Measurements from ENCODE around the gene PPP3CA.

The PPP3CA gene

DNA sequence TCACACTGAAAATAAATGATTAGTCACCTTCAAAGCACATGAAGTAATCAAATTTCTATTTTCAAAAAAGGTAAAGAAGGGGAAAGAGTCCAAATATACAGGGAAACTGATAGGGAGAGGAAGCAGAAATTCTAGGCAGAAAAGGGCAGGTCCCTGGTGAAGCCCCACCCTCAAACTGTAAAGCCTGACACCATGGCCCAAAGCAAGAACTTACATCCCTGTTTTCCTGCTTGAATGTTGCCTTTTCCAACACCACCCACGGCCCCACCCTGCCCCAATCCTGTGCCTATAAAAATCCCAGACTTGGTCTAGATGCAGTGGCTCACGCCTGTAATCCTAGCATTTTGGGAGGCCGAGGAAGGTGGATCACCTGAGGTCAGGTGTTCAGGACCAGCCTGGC is 361.8 kb downstream of the PPP3CA start:
- no peak for FAIRE-seq

DNA sequence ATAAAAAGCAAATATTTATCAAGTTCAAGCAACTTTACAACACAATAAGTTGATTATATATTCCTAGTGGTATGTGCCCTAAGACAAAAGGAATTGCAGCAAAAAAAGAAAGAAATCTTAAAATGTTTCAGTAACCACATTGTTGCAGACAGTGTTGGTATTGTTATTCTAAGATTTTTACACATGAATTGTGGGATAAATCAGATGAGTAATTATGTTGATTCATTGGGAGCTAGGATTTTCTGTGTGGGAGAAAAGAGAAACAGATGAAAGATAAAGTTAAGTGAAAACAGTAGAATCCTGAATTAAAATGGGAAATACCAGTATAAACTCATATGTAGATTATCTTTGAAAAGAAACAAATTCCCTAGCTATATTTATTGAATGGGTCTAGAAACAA is 362.4 kb downstream of the PPP3CA start:
- FAIRE-seq, result no peak

DNA sequence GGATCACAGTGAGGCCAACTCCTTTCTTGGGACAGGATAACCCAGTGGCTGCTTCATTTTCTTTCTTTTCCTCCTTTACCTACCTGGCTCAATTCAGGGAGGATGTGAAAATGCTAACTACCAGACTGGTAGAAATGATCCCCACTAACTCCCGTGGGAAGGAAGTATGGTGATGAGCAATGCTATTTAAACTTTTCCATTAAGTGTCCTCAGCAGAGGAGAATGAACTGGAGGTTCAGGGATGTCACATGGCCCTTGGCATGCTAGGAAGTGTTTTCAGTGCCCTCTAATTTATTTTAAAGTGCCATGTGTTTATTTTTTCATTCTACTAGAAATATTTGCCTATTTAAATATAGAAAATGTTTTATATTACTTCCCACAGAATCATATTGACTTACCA is 363.9 kb downstream of the PPP3CA start:
- no peak for FAIRE-seq

DNA sequence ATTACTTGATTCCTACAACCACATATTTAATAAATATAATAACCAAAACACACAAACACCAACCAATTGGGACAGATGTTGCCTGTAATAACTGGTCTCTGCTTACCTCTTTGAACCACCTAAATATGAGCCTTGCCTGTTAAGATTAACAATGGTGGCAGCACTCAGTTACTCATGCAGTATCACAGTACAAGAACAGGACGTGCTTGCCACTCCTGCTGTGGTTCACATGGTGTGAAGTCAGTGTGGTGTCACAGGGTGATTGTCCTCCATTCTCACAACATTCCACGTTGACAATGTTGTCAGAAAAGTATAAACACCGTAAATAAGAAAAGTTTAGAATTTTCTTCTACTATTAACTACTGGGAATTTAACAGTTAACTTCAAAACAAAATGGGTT is 365.0 kb downstream of the PPP3CA start:
- FAIRE-seq, result no peak

DNA sequence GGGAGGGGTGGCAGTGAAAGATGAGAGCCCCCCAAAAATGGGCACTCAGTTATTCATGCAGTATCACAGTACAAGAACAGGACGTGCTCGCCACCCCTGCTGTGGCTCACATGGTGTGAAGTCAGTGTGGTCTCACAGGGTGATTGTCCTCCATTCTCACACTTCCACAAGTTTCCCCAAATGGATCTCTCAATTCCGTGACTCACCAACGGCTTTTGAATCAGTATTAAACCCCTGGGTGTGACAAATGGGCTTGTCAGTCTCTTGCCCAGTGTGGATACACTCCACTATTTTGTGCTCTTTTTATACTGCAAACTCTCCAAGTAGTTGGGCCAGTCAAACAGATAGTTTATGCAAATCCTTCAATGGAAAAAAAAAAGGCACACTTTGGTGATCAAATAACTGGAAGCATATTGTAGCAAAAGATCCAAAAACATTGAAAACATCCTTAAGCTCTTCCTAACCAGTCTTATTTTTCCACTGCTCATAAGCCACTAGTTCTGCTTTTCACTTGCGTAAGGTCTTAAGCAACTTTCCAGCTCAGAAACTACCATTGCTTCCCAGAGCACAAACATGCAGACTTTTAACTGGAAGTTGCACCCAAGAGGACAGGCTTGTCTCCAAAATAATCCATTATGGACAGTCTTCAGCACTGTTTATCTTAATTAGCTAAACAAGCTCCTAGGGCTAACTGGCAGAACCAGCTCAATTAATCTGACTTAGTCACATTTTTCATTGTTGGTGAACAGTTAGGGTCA is 365.7 kb downstream of the PPP3CA start:
- no peak for FAIRE-seq

DNA sequence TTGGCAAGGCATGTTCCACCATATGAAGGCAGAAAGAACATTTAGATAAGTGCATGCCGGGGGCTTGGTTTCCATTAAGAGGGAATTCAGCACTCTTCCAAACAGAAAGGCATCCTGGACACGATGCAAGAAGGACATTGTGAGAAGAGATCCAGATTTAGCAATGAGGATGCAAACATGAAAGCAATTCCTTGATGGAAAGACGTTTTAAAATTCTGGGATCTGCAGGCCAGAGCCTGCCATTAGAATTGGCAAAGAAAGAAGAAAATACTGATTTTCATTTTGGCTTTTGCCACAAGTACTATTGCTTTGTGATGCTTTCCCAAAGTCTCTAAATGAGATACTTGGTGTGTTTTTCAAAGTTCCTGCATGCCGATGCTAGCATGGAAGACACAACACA is 367.6 kb downstream of the PPP3CA start:
- FAIRE-seq, result no peak

DNA sequence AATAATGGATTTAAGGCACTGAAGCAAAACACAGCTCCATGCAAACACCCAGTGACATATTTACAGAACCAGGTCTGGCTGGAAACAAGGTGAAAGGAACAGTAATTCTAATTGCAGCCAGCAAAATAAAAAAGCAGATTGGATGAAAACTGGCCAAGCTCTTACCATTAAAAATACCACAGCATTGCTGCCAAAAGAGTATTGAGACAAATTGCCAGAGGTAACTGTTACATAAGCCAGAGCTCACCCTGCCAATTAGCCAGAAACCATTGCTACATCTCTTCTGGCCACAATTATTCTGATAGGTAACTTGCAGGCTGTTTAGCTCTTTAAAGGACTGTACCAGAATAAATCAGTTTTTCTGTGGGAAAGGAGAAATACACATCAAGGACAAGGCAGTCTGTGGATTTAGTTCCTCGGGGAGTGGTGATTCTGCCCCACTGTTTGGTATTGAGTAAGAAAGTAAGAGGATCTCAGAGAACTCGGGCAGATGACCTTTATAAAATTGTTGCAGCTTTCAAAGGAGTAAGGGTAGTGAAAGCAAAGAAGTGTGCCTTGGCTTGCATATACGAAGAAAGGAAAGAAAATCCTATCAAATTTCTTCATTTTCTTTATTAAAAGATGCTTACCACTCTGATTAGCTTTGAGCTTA is 369.5 kb downstream of the PPP3CA start:
- no peak for FAIRE-seq

DNA sequence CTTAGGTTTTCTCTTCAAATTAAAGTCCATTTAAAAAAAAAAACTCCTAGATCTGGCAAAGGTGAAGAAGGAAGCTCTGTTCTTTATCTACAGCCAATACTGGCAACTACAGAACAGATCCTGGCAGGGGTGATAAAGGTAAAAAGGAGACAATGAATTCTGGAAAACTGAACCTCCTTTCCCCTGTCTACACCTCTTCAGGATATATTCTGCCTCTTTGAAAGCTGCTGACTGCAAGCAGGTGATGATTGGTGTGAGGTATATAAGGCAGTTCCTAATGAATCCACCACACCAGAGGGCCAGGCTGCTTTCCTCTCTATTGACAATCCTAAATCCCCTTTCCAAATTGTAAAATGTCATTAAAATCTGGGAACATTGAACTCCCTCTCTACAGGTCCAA is 370.1 kb downstream of the PPP3CA start:
- no peak for FAIRE-seq

Measured in TTC549 (cell line).